DMS153 treated with DMSO at 0.1 percent for 48 hours (cell line): ENCODE measurements around the gene FHOD1.

Source experiments
- DNase-seq: peaks from one replicate; lab custom pipeline; 2025; ENCODE audit not compliant: unreplicated experiment; lab: John Stamatoyannopoulos, UW

The FHOD1 gene

GRCh38 chr16:67277999-67278772 lies 30.9 kb upstream of the FHOD1 start:
- no peak for DNase-seq

- DNase-seq: no peak
Observed at GRCh38 chr16:67277294-67277998, 30.2 kb upstream of the FHOD1 start.

GRCh38 chr16:67275321-67275720 lies 28.0 kb upstream of the FHOD1 start:
- no peak for DNase-seq

GRCh38 chr16:67271446-67271845 lies 24.2 kb upstream of the FHOD1 start:
- DNase-seq: no peak

GRCh38 chr16:67270931-67271338 lies 23.7 kb upstream of the FHOD1 start:
- no peak for DNase-seq

- DNase-seq: no peak
Observed at GRCh38 chr16:67269766-67270165, 22.5 kb upstream of the FHOD1 start.

- no peak for DNase-seq
Observed at GRCh38 chr16:67268136-67268579, 20.9 kb upstream of the FHOD1 start.

- no peak for DNase-seq
Observed at GRCh38 chr16:67265834-67266233, 18.6 kb upstream of the FHOD1 start.

GRCh38 chr16:67264866-67265265 lies 17.6 kb upstream of the FHOD1 start:
- no peak for DNase-seq

- no peak for DNase-seq
Observed at GRCh38 chr16:67264277-67264676, 17.0 kb upstream of the FHOD1 start.

- no peak for DNase-seq
Observed at GRCh38 chr16:67263201-67263600, 15.9 kb upstream of the FHOD1 start.

- DNase-seq: peak; percentile 25
Observed at GRCh38 chr16:67260426-67261063, 13.3 kb upstream of the FHOD1 start.

GRCh38 chr16:67259705-67260104 lies 12.4 kb upstream of the FHOD1 start:
- no peak for DNase-seq

- no peak for DNase-seq
Observed at GRCh38 chr16:67258161-67258835, 11.0 kb upstream of the FHOD1 start.

GRCh38 chr16:67257486-67258160 lies 10.3 kb upstream of the FHOD1 start:
- DNase-seq: no peak

- no peak for DNase-seq
Observed at GRCh38 chr16:67256701-67257230, 9.5 kb upstream of the FHOD1 start.

GRCh38 chr16:67255553-67256221 lies 8.4 kb upstream of the FHOD1 start:
- no peak for DNase-seq

- no peak for DNase-seq
Observed at GRCh38 chr16:67254801-67255552, 7.7 kb upstream of the FHOD1 start.
